GM10847 (cell line): Measurements from ENCODE around the gene GMNN.

Experiments
- POLR2A ChIP-seq: IDR thresholded peaks from 2 replicates; pipeline ENCODE4 v1.6.1; 2011; ENCODE audit not compliant: insufficient read length; ENCODE audit errors: extremely low read depth

The GMNN gene

GRCh38 chr6:24761193-24761835 lies 13.4 kb upstream of the GMNN start:
- TF ChIP-seq POLR2A, result no peak

- TF ChIP-seq POLR2A, result no peak
Measured at GRCh38 chr6:24761851-24762250, 12.9 kb upstream of the GMNN start.

GRCh38 chr6:24763578-24763977 lies 11.2 kb upstream of the GMNN start:
- no peak for TF ChIP-seq POLR2A

- no peak for TF ChIP-seq POLR2A
Measured at GRCh38 chr6:24766680-24767462, 7.9 kb upstream of the GMNN start.

- no peak for TF ChIP-seq POLR2A
Measured at GRCh38 chr6:24768361-24768760, 6.4 kb upstream of the GMNN start.

- TF ChIP-seq POLR2A, result no peak
Measured at GRCh38 chr6:24775520-24776058, 852 bp downstream of the GMNN start.

- TF ChIP-seq POLR2A, result no peak
Measured at GRCh38 chr6:24777227-24777626, 2.5 kb downstream of the GMNN start.

GRCh38 chr6:24778121-24778520 lies 3.4 kb downstream of the GMNN start:
- no peak for TF ChIP-seq POLR2A

- no peak for TF ChIP-seq POLR2A
Measured at GRCh38 chr6:24778878-24779277, 4.1 kb downstream of the GMNN start.

- no peak for TF ChIP-seq POLR2A
Measured at GRCh38 chr6:24779416-24780016, 4.8 kb downstream of the GMNN start.

- no peak for TF ChIP-seq POLR2A
Measured at GRCh38 chr6:24780206-24780605, 5.5 kb downstream of the GMNN start.

GRCh38 chr6:24788031-24788665 lies 13.4 kb downstream of the GMNN start:
- no peak for TF ChIP-seq POLR2A

- no peak for TF ChIP-seq POLR2A
Measured at GRCh38 chr6:24795106-24795505, 20.4 kb downstream of the GMNN start.

- no peak for TF ChIP-seq POLR2A
Measured at GRCh38 chr6:24796616-24797290, 22.0 kb downstream of the GMNN start.
